Brain microvascular endothelial cell (primary cell): ENCODE measurements around the gene CHI3L1.
A peak's percentile ranks its signal among the peaks of the same experiment; 100 is the strongest.

Source experiments
- DNase-seq: peaks from one replicate; pipeline ENCODE4 v3.0.0-alpha.2; 2020
- H3K27ac ChIP-seq: fragments of 250-450 bp; sonication (Bioruptor Pico); 2 replicates; pipeline ENCODE4 v1.5.1; 2020; ENCODE audit warnings: mild to moderate bottlenecking, moderate library complexity
- H3K27me3 ChIP-seq: fragments of 250-450 bp; sonication (Bioruptor Pico); replicated peaks from 2 replicates; pipeline ENCODE4 v1.5.1; 2020; ENCODE audit warnings: mild to moderate bottlenecking
- H3K36me3 ChIP-seq: fragments of 250-450 bp; sonication (Bioruptor Pico); replicated peaks from 2 replicates; pipeline ENCODE4 v1.5.1; 2020; ENCODE audit warnings: mild to moderate bottlenecking
- H3K4me3 ChIP-seq: 2 replicates; pipeline ENCODE4 v1.5.1; 2011; ENCODE audit warnings: low read depth, mild to moderate bottlenecking, control low read depth, low read length, moderate library complexity
- in situ Hi-C: cut with HindIII; loops from 2 replicates; pipeline ENCODE4 v1.10.0; 2017; ENCODE audit warnings: low sequenced_read_pairs, low pct_ligation_motif_present
- TF ChIP-seq, protein P1 (sequence below): IDR thresholded peaks from 2 replicates; pipeline ENCODE4 v1.5.1; 2011; ENCODE audit warnings: low read depth, mild to moderate bottlenecking, moderate library complexity, low read length, control low read depth, inconsistent platforms; ENCODE audit errors: missing control alignments

Gene CHI3L1

DNA sequence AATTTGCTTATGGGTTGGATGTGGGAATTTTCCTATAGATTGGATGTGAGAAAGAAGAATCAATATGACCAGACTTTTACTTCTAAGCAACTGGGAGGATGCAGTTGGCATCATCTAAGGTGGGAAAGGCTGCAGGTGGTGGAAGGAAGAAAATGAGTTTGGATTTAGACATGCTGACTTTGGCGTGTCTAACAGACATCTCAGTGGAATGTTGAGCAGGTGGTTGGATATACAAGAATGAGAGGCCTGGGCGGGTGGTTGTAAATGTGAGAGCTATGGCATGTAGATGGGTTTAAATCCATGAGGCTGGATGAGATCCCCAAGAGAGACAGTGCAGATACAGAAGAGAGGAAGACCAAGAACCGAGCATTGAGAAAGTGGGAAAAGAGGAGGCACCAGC is 48.4 kb downstream of the CHI3L1 start:
- in situ Hi-C loops = no loop called here
- Histone ChIP-seq H3K4me3 (no peak overlapping the region), H3K27ac (no peak overlapping the region), H3K27me3 (no peaks in the 10 kb centered on the region), H3K36me3 (no peaks in the 10 kb centered on the region)
- TF ChIP-seq, protein P1, sequence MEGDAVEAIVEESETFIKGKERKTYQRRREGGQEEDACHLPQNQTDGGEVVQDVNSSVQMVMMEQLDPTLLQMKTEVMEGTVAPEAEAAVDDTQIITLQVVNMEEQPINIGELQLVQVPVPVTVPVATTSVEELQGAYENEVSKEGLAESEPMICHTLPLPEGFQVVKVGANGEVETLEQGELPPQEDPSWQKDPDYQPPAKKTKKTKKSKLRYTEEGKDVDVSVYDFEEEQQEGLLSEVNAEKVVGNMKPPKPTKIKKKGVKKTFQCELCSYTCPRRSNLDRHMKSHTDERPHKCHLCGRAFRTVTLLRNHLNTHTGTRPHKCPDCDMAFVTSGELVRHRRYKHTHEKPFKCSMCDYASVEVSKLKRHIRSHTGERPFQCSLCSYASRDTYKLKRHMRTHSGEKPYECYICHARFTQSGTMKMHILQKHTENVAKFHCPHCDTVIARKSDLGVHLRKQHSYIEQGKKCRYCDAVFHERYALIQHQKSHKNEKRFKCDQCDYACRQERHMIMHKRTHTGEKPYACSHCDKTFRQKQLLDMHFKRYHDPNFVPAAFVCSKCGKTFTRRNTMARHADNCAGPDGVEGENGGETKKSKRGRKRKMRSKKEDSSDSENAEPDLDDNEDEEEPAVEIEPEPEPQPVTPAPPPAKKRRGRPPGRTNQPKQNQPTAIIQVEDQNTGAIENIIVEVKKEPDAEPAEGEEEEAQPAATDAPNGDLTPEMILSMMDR = no peak
- DNase-seq = no peak

DNA sequence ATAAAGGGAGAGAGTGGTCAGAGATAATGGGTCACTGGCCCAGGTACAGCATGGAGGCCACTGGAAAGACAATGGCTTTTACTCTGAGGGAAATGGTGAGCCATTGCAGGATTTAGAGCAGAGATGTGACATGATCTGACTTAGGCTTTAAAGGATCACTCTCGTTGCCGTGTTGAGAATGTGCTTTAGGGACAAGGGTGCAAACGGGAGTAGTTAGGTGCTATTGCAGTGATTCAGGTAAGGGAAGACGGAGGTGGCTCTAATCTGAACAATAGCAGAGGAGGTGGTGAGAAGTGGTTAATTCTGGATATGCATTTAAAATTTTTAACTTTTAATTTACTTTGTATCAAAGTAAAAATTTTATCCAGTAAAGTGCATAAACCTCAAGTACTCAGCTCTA is 49.2 kb downstream of the CHI3L1 start:
- in situ Hi-C loops = no loop called here
- Histone ChIP-seq H3K4me3 (no peak overlapping the region), H3K27me3 (no peaks in the 10 kb centered on the region), H3K36me3 (no peaks in the 10 kb centered on the region), H3K27ac (no peak overlapping the region)
- no peak for DNase-seq
- TF ChIP-seq, protein P1 = no peak

DNA sequence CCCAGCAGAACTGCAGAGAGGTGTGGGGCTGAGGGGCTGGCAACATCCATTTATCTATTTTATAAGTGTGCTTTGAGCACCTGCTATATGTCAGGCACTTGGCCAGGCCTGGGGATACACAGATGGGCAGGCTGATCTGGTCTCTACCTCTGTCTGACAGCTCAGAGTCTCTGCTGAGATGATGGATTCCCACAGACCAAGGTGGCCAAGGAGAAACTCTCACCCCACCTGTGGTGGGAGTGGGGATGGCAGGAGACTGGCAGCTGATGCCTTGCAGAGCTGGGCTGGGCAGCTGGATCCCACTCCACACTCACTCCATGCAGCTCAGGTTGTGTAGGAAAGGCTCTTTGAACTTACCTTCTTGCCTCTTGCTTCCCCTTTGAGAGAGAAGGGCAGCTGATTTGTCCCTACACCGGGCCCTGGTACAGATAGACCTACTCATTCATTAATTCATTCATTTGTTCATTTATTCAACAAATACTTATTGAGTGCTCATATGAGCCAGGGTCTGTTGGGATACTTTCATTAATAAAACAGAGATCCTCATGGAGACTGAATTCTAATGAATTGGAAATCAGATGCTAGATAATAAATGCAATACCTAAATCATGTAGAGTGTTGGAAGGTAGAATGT is 50.0 kb downstream of the CHI3L1 start:
- Histone ChIP-seq H3K27me3 (no peaks in the 10 kb centered on the region), H3K27ac (no peak overlapping the region), H3K4me3 (no peak overlapping the region), H3K36me3 (no peaks in the 10 kb centered on the region)
- TF ChIP-seq, protein P1 = peak; percentile 17
- in situ Hi-C loops = no loop called here
- DNase-seq = no peak

DNA sequence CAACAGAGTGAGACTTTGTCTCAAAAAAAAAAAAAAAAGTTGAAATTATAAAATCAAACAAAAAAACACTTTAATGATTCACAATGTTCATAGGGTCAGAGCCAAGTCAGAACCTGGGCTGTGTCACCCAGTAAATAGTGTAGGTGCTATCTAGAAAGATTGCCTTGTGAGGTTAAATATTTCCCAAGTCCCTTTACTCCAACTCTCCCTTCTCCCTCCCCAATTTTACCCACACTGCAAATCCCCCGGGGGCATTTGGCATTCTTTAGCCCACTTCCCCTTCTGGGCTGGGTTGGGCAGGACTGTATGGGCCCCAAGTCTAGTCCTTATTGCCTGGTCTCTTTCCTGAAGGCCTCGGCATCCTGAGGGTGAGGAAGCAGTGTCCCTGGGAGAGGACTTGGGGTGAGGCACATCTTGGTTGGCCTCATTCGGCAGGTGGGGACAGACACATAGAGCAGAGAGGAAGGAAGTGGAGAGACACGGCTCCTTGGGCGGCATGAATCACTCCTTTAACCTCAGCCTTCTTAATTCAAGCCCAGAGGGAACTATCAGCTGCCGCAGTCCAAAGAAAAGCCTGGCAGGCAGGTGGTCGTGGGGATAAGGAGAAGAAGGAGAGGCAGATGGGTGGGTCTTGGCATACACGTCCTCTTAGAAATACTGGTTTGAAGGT is 50.7 kb downstream of the CHI3L1 start:
- no peaks in the 10 kb centered on the region for H3K36me3 ChIP-seq
- DNase-seq = no peak
- no peak overlapping the region for H3K27ac ChIP-seq
- H3K4me3 ChIP-seq = no peak overlapping the region
- in situ Hi-C loops = no loop called here
- no peaks in the 10 kb centered on the region for H3K27me3 ChIP-seq
- TF ChIP-seq, protein P1 = no peak

DNA sequence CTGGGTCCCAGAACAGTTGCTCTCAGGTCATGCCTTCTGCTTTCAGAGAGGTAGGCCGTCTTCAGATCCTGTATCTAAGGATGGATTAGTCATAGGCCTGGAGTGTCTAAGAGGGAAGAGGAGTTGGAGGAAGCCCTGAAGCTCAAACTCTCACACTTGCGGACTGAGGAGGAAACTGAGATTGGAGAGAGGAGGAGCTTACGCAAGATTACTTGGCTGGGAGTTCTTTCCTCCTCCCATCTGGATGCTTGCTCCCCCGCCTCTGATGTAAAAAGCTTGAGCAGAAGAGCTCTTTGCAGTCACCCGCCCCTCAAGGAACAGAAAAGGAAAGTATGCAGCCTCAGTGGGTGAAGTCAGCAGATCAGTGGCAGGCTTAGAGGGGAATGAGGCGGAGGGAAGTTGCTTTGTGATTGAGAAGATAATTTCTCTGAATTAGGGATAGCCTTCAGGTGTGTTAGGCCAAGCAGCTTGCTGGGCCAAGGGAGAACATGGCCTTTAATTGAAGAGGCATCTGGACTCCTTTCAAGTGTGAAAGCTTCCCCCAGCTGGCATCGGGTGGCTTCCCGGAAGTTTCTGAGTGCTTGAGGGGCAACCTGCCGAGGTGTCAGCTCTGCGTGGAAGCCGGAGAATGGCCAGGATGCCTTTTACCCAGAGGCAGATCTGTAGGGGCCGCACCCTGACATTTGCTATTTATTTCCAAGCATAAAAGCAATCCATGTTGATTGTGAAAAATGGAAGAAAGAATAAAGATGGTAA is 52.4 kb downstream of the CHI3L1 start:
- TF ChIP-seq, protein P1 = no peak
- H3K4me3 ChIP-seq = no peak overlapping the region
- no peak for DNase-seq
- no peak overlapping the region for H3K27ac ChIP-seq
- no peaks in the 10 kb centered on the region for H3K36me3 ChIP-seq
- peaks cover 3% of the 10 kb centered on the region for H3K27me3 ChIP-seq
- in situ Hi-C loops = no loop called here
